ENCODE measurements around the gene ZNF407.

The ZNF407 gene

GRCh38 chr18:75051757-75052156 is 454.1 kb downstream of the ZNF407 start:
- no peak for DNase-seq (ENCODE audit: low read depth in 2 of 2)

GRCh38 chr18:75052475-75052874 is 454.8 kb downstream of the ZNF407 start:
- DNase-seq (ENCODE audit: low read depth in 2 of 2), result no peak

GRCh38 chr18:75053028-75053629 is 455.5 kb downstream of the ZNF407 start:
- no peak for DNase-seq (ENCODE audit: low read depth in 2 of 2)

GRCh38 chr18:75054046-75054445 is 456.4 kb downstream of the ZNF407 start:
- DNase-seq (ENCODE audit: low read depth in 2 of 2), result no peak

- no peak for DNase-seq (ENCODE audit: low read depth in 2 of 2)
Measured at GRCh38 chr18:75054611-75055010, 456.9 kb downstream of the ZNF407 start.

- no peak for DNase-seq (ENCODE audit: low read depth in 2 of 2)
Measured at GRCh38 chr18:75057169-75057960, 459.7 kb downstream of the ZNF407 start.

GRCh38 chr18:75060185-75060584 is 462.5 kb downstream of the ZNF407 start:
- DNase-seq (ENCODE audit: low read depth in 2 of 2), result no peak

- no peak for DNase-seq (ENCODE audit: low read depth in 2 of 2)
Measured at GRCh38 chr18:75062297-75062886, 464.7 kb downstream of the ZNF407 start.

GRCh38 chr18:75063196-75063595 is 465.5 kb downstream of the ZNF407 start:
- DNase-seq (ENCODE audit: low read depth in 2 of 2), result no peak

- DNase-seq (ENCODE audit: low read depth in 2 of 2), result no peak
Measured at GRCh38 chr18:75063615-75064512, 466.2 kb downstream of the ZNF407 start.

- no peak for DNase-seq (ENCODE audit: low read depth in 2 of 2)
Measured at GRCh38 chr18:75064513-75064905, 466.8 kb downstream of the ZNF407 start.

- no peak for DNase-seq (ENCODE audit: low read depth in 2 of 2)
Measured at GRCh38 chr18:75065251-75066000, 467.8 kb downstream of the ZNF407 start.

- no peak for DNase-seq (ENCODE audit: low read depth in 2 of 2)
Measured at GRCh38 chr18:75066021-75066880, 468.6 kb downstream of the ZNF407 start.

- DNase-seq (ENCODE audit: low read depth in 2 of 2), result no peak
Measured at GRCh38 chr18:75066936-75067335, 469.3 kb downstream of the ZNF407 start.

- no peak for DNase-seq (ENCODE audit: low read depth in 2 of 2)
Measured at GRCh38 chr18:75067996-75068645, 470.5 kb downstream of the ZNF407 start.

GRCh38 chr18:75068682-75069435 is 471.2 kb downstream of the ZNF407 start:
- no peak for DNase-seq (ENCODE audit: low read depth in 2 of 2)

GRCh38 chr18:75070235-75070624 is 472.6 kb downstream of the ZNF407 start:
- no peak for DNase-seq (ENCODE audit: low read depth in 2 of 2)

GRCh38 chr18:75070625-75071483 is 473.2 kb downstream of the ZNF407 start:
- peak; percentile 12 to 17 for DNase-seq (ENCODE audit: low read depth in 2 of 2)

All from fibroblast of skin of left biceps (primary cell).